ENCODE results near the gene ABCA1. TPM values are rescaled to one million over a fixed set of nuclear protein-coding genes. Genes with fewer than 3 reads are reported as not detected.

Gene ABCA1
- total and polyA plus RNA-seq, 2 of the 13 experiments (the other 11 are each of a cell fraction or from before 2014, with no cell fraction given), result 26.8 to 63.8 TPM

- H3K4me2 ChIP-seq (ENCODE audit: low read depth, low read length), result no peak overlapping the region
- H3K4me3 ChIP-seq (replicated peaks in 1 of 3; ENCODE audit: insufficient read depth in 1 of 3, low read depth in 2 of 3, low read length in 3 of 3), result no peak overlapping the region
- H4K20me1 ChIP-seq (ENCODE audit: insufficient read depth, low read length), result no peaks in the 10 kb centered on the region; the same call in 1 of the 2 replicates
- H2AFZ ChIP-seq (ENCODE audit: low read length), result no peak overlapping the region
- TF ChIP-seq RBM22 (optimal IDR thresholded peaks at IDR 0.05; ENCODE audit: low read length), result peak; percentile 55
- no peak for TF ChIP-seq SP4 (CRISPR knock-in tag; IDR thresholded peaks at IDR 0.05)
- in situ Hi-C loops (cut with HindIII; ENCODE audit: extremely low pct_ligation_motif_present, low pct_unique_long_range_greater_than_20kb), result no loop called here
- DNase-seq (ENCODE audit: low spot score), result no peak
- intact Hi-C loops (cut with micrococcal nuclease; ENCODE audit: unreplicated experiment), result no loop called here
- no peaks in the 10 kb centered on the region for H3K79me2 ChIP-seq (ENCODE audit: insufficient read depth, low read length)
- WGBS (ENCODE audit: low lambda C conversion rate), result 98% methylated on average over 2 of the region's 2 CpGs
- no peak overlapping the region for H3K27ac ChIP-seq (ENCODE audit: extremely low read length, insufficient read depth, low read length)
- CTCF ChIA-PET (ENCODE audit: low intra/inter-chr PET ratio, low total read pairs), result no interaction called here
- H3K27me3 ChIP-seq (ENCODE audit: control insufficient read depth in 1 of 2, insufficient read depth in 2 of 2, low read length in 2 of 2), result no peaks in the 10 kb centered on the region
- H3K36me3 ChIP-seq (replicated peaks in 1 of 2; ENCODE audit: control insufficient read depth in 1 of 2, insufficient read depth in 2 of 2, low read length in 2 of 2), result peaks cover 42 to 95% of the 10 kb centered on the region in 2 experiments
- H3K9me3 ChIP-seq (ENCODE audit: low read length), result no peaks in the 10 kb centered on the region
- ATAC-seq, result no peak
- POLR2A ChIA-PET, result no interaction called here
- BruUV-seq (replicated peaks), result no TSS peak
- no peak for FAIRE-seq
- peaks cover 15% of the 10 kb centered on the region; the same call in 1 of the 2 replicates for H3K4me1 ChIP-seq (ENCODE audit: insufficient read depth, low read length)
- no peak overlapping the region for H3K9ac ChIP-seq (ENCODE audit: insufficient read depth, low read depth, low read length)
Observed at GRCh38 chr9:104794070-104794469, 133.9 kb downstream of the ABCA1 start.

- H3K4me2 ChIP-seq (ENCODE audit: low read depth, low read length), result no peak overlapping the region
- intact Hi-C loops (cut with micrococcal nuclease; ENCODE audit: unreplicated experiment), result loop anchor here (10.0 kb wide), 1 partner anchor 627 kb away; no protein-coding TSS in a partner anchor
- H2AFZ ChIP-seq (ENCODE audit: low read length), result no peak overlapping the region
- ChIA-PET CTCF (ENCODE audit: low intra/inter-chr PET ratio, low total read pairs) (no interaction called here), POLR2A (no interaction called here)
- no peak overlapping the region for H3K9ac ChIP-seq (ENCODE audit: insufficient read depth, low read depth, low read length)
- no peak for ATAC-seq
- BruUV-seq (replicated peaks), result no TSS peak
- H3K9me3 ChIP-seq (ENCODE audit: low read length), result no peaks in the 10 kb centered on the region
- H3K4me3 ChIP-seq (replicated peaks in 1 of 3; ENCODE audit: insufficient read depth in 1 of 3, low read depth in 2 of 3, low read length in 3 of 3), result no peak overlapping the region
- H3K79me2 ChIP-seq (ENCODE audit: insufficient read depth, low read length), result no peaks in the 10 kb centered on the region
- no peak for DNase-seq (ENCODE audit: low spot score)
- no peaks in the 10 kb centered on the region; the same call in 1 of the 2 replicates for H4K20me1 ChIP-seq (ENCODE audit: insufficient read depth, low read length)
- WGBS (ENCODE audit: low lambda C conversion rate), result 97% methylated on average over 3 of the region's 3 CpGs
- no peak for FAIRE-seq
- H3K27me3 ChIP-seq (ENCODE audit: control insufficient read depth in 1 of 2, insufficient read depth in 2 of 2, low read length in 2 of 2), result no peaks in the 10 kb centered on the region
- peaks cover 40 to 98% of the 10 kb centered on the region in 2 experiments for H3K36me3 ChIP-seq (replicated peaks in 1 of 2; ENCODE audit: control insufficient read depth in 1 of 2, insufficient read depth in 2 of 2, low read length in 2 of 2)
- H3K27ac ChIP-seq (ENCODE audit: extremely low read length, insufficient read depth, low read length), result no peak overlapping the region
- no peaks in the 10 kb centered on the region for H3K4me1 ChIP-seq (ENCODE audit: insufficient read depth, low read length)
- in situ Hi-C loops (cut with HindIII; ENCODE audit: extremely low pct_ligation_motif_present, low pct_unique_long_range_greater_than_20kb), result no loop called here
- TF ChIP-seq STAT6 (CRISPR knock-in tag; IDR thresholded peaks at IDR 0.05; ENCODE audit: borderline replicate concordance), result no peak
- TF ChIP-seq TARDBP (CRISPR knock-in tag; IDR thresholded peaks at IDR 0.05), result no peak
- no peak for TF ChIP-seq ZNF639 (CRISPR knock-in tag; conservative IDR thresholded peaks at IDR 0.05)
- no peak for TF ChIP-seq KDM5B (CRISPR knock-in tag; IDR thresholded peaks at IDR 0.05; ENCODE audit: borderline replicate concordance)
- no peak for TF ChIP-seq MLX (CRISPR knock-in tag; IDR thresholded peaks at IDR 0.05)
- no peak for TF ChIP-seq ZXDC (CRISPR knock-in tag; IDR thresholded peaks at IDR 0.05)
- TF ChIP-seq HOMEZ (CRISPR knock-in tag; IDR thresholded peaks at IDR 0.05; ENCODE audit: low read depth), result no peak
Observed at GRCh38 chr9:104788251-104788650, 139.7 kb downstream of the ABCA1 start.
